Skeletal muscle cell (primary cell): ENCODE data around the gene PARD3.
"Not testable (repeated sequence)": the region's sequence is repeated elsewhere in the genome, so short reads cannot be mapped to it uniquely, and the experiment has no call there.

Experiments
- DNase-seq: peaks from one replicate; pipeline ENCODE4 v3.0.0-alpha.2; 2010; ENCODE audit warnings: low read depth
- H3K4me3 ChIP-seq: 2 replicates; pipeline ENCODE4 v1.5.1; 2011; ENCODE audit warnings: low read depth, mild to moderate bottlenecking, control low read depth, low read length, moderate library complexity

PARD3 gene

DNA sequence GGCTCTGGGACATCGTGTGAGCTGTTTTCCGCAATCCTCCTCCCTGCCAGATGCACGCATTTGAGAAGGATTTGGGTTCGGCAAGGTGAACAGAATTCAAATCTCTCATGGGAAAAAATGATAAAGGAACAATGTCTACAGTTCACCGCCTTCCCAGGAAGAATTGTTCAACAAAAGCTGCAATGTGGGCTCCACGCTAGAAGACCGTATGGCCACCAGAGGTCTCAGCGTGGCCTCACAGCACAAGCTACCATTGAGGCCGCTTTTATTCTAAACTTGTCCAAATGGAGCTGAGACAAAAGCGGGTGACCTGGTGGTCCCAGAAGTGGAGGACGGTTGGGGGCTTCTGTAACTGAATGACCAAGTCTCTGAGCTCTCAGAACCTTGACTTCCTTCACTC, 733.1 kb downstream of the PARD3 start:
- H3K4me3 ChIP-seq: no peak overlapping the region
- no peak for DNase-seq

DNA sequence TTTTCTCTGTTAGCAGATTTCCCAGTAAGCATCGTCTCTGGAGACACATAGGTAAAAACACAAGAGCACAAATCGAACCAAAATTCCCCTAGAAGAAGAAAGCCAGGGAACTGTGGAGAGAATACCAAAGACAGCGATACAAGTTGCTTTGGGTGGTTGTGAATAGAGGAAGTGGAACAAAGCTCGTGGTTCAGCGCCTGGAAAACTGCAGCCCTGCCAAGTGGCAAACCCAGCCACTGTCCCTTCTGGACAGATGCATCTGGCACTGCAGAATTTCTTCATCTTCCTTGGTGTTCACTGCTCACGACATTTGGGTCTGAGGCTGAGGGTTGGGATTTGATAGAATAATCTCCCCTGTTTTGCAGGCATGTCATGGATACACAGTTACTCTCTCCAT, 733.8 kb downstream of the PARD3 start:
- no peak for DNase-seq
- no peak overlapping the region for H3K4me3 ChIP-seq

DNA sequence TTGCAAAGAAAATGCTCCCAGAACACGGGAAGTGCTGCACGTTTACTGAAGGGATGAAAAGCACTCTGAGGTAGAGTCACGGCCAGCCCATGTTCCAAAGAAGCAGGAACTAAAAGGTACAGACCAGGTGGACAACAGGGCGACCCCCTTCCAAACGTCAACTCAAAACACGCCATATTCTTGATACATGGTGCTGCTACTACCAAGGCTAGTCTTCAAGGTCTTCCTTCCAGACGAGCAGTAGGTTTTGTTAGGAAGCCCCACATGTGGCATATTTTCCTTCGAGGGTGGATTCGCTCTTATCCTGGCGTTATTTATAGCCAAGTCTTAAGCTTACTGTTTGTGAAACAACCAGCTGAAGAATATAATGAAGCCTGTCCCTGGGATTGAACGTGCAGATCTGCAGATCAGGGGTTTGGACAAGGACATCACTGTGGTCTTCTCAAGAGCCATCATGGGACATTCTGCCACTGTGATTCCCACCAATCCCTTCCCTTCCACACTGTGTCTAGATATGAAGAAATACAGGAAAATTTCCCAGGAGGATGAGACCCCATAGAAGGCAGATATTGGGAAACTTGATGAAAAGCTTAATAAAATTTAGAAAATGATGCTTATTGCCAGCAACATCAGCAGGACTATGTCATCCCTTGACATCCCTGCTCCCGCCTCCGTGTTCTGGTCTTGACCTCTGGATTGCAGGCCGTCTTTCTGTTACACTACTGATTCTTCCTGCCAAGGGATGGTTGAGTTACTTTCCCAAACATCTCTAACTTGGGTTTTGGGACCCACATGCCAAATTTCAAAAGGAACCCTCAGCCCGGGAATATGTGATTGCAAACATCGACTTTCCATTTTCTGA, 734.4 kb downstream of the PARD3 start:
- DNase-seq: no peak
- H3K4me3 ChIP-seq: no peak overlapping the region

DNA sequence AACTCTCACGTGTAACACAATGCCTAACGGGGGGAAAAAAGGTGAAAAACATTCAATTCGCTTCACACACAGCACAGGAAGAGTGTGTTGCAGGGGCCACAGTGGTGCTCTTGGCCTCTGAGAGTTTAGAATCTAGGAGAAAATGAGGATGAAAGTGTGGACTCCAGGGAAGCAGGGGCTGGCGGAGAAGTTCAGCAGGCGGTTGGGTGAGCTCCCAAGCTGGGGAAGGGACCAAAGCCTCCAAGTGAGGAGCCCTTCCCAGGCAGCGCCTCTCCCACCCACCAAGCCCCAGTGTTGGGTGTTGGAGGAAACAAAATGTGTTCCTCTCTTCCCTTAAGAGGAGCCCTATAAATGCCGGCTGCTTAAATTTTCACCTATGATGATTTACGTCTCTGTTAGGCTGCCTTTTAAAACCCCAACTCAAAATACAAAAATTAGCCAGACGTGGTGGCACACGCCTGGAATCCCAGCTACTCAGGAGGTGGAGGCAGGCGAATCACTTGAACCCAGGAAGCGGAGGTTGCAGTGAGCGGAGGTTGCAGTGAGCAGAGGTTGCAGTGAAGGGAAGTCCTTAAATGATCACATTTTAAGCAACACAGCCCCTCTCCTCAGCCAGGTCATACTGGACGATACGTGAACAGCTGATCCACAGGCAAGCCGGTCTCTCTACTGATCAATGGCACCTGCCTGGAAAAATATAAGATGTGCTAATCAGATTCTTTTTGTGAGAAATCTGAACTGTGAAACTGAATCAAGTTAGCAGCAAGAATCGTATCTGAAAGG, 735.2 kb downstream of the PARD3 start:
- H3K4me3 ChIP-seq: no peak overlapping the region
- DNase-seq: no peak

DNA sequence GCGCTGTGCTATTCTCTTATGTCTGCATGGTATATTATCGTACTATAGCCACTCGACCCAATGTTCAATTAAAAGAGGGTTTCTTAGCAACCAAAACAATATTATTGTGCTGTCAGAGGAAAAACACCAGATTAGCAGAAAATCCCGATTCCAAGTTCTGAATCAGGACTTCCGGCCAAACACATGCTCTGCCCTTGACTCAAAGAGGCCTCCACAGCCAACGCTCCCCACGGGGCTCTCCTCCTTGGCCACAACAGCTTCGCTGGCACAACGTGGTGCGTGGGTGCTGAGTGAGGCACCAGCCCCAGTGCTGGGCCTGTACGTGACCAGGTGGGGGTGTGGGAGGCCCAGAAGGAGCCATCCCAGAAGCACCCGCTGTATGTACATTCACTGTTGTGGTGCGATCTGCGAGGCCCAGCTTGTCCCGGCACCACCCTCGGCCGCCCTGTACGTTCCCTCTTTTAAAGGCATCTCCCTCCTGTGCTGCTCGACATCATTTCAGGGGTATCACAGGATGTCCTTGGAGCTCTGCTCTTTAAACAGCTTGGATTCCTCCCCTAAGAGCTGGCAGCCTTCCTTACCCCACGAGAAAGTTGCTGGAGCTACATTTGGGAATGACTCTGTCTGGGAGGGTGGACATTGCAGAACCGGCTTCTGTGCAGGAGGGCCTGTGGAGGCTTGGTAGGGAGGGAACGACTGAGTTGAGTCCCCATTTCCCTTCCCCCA, 736.2 kb downstream of the PARD3 start:
- H3K4me3 ChIP-seq: no peak overlapping the region
- peak; percentile 51 for DNase-seq

DNA sequence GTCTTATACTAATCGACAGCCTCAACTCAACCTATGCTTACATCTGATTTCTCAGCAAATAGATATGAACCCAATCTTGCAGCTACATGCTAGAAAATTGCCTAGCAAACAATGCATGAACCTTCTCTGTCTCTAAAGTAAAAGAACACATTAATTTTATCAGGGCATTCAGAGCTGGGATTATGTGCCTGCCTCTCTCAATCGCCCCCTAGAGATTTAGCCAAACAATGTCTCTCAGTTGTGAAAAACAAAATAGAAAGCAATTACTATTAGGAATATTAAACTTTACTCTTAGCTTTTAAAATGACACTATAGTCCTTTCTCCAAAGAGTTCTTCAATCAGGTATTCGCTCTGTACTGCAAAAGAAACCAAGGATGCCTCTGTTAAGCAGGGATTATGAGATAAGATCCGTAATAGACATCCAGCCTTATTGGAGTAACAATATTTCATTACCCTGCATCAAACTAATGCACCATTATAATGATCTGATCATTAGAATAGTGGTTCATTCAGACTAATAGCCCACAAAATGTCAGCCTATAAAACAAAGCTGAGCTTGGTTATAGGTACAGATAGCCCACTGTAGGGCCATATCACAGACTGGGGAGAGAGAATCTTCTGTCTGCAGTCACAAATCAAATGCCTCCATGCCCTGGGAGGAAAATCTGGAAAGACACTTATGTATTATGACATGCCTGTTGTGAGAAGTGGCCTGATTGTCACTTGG, 736.9 kb downstream of the PARD3 start:
- no peak for DNase-seq
- no peak overlapping the region for H3K4me3 ChIP-seq

DNA sequence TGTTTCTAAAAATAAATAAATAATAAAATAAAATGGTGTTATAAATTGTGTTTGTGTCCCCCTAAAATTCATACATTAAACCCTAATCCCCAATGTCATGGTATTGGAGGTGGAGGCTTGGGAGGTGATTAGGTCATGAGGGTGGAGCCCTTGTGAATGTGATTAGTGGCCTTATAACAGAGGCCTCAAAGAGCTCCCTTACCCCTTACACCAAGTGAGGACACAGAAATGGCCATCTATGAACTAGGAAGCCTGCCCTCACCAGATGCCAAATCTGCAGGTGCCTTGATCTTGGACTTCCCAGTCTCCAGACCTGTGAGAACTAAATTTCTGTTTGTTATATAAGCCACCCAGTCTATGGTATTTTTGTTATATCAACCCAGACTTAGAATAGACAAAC, 738.7 kb downstream of the PARD3 start:
- DNase-seq: no peak
- no peak overlapping the region for H3K4me3 ChIP-seq

DNA sequence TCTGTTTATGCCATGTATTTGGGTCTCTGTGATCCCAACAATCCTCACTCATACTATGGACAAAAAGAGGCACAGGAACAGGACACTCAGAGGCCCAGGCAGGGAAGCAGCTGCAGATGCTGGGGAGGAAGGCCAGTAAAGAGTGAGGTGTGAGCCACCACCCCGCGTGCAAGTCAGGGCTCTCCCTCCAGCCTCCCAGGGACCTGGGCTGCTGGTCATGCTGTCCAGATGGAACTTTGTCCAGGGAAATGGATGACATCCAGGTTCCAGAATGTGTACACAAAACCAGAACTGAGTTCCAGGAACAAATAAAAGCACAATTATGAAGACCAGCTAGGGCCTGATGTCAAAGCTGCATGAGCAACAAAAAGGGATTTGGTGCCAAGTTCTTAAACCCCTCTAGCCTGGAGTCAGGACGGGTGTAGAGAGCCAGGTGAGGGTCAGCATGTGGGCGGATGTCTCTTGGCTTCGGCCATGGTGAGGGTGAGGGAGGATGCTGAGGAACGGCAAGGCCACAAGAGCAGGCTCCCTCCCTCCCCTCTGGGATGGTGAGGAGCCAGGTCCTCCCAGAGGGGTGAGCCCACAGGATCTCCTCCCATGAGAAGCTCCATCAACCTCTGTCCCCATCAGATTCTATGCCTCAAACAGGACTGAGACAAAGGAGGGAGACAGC, 739.7 kb downstream of the PARD3 start:
- no peak for DNase-seq
- no peak overlapping the region for H3K4me3 ChIP-seq

DNA sequence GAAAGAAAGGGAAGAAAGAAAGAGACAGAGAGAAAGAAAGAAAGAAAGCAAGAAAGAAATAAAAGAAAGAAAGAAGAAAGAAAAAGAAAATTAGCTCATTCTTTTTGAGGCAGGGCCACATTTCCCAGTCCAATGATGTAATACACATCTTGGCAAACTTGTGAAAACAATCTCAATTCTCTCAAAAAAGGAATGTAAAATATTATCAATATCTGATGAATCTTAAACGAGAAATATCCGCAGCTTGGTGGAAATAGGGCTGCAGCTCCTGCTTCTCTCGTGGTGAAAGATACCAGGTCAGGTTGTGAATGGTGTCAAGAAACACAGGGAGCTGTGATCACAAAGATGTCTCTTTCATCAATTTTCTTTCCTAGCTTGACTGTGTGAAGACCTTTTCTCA, 741.0 kb downstream of the PARD3 start:
- no peak for DNase-seq
- no peak overlapping the region for H3K4me3 ChIP-seq

DNA sequence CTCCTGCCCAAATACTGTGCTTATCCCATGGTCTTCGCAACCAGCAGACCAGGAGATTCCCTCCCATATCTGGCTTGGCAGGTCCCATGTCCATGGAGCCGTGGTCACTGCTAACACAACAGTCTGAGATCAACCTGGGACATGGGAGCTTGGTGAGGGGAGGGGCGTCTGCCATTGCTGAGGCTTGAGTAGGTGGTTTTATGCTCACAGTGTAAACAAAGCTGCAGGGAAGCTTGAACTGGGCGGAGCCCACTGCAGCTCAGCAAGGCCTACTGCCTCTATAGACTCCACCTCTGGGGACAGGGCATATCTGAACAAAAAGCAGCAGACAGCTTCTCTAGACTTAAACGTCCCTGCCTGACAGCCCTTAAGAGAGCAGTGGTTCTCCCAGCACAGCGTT, 747.4 kb downstream of the PARD3 start:
- H3K4me3 ChIP-seq, DNase-seq: not testable (repeated sequence)

DNA sequence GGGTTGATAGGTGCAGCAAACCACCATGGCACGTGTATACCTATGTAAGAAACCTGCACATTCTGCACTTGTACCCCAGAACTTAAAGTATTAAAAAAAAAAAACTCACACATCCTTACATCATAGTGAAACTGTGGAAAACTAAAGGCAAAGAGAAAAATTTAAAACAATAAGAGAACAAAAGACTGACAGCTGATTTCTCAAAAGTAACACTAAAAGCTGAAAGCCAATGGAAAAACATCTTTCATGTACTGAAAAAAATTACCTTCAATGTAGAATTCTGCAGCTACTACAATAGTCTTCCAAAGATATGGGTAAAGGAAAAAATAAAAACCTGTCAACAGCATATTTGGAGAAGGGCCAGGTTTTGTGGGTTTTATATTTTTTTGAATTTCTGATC, 751.5 kb downstream of the PARD3 start:
- H3K4me3 ChIP-seq: no peak overlapping the region
- no peak for DNase-seq

DNA sequence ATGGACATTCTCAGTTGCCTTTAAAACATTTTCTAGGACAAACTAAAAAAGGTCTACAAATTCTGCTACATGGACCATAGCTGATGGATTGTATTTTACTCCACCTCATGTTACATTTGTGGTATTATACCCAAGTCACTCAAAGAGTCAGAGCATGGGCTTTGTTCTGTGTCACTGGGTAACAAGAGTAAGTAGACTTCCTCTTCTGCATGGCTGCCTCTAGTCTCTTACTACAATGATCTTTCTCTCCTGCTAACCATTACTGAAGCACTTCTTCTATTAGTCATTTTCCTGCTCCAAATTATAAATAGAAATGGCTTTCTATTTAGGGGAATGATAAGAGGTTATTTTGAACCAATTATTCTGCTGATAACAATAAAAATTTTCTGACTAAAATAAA, 753.3 kb downstream of the PARD3 start:
- DNase-seq: no peak

More for the DNA sequence above, 753.3 kb downstream of the PARD3 start:
- no peak overlapping the region for H3K4me3 ChIP-seq
